ENCODE data around the gene EPHA6.
"Not testable (repeated sequence)": the region's sequence is repeated elsewhere in the genome, so short reads cannot be mapped to it uniquely, and the experiment has no call there.

The EPHA6 gene

DNA sequence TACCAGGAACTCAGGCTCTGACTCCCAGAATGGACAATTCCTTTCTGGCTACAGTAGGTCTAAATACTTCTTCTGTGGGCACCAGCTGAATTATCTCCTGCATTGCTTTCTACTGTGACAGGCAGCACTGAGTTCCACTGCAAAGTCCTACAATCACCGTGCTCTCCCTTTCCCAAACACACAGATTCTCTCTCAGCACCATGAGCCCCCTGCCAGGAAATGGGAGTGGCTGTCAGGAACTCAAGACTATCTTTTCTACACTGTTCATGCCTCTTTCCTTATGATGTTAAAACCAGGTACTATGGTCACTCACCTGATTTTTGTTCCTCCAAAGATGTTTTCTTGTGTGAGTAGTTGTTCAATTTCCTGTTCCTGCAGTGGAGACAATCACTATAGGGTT, 383.4 kb downstream of the EPHA6 start:
- no peak for DNase-seq

DNA sequence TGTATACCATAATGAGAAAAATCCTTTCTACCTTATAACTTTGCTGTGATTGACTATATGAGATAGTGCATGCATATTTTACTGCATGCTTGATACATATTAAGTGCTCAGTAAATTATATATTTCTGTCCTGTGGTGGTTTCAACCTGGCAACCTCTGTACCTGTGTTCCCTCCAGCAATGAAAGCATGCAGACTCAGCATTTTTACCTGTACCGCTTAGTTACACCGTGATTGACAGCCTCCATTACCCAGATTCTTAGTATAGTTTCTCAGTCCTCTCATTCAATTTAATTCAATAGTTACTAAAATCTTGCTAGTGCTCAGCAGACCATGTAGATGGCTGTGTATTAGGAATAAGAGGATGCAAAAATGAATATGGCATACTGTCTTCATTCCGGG, 386.0 kb downstream of the EPHA6 start:
- DNase-seq, result no peak

DNA sequence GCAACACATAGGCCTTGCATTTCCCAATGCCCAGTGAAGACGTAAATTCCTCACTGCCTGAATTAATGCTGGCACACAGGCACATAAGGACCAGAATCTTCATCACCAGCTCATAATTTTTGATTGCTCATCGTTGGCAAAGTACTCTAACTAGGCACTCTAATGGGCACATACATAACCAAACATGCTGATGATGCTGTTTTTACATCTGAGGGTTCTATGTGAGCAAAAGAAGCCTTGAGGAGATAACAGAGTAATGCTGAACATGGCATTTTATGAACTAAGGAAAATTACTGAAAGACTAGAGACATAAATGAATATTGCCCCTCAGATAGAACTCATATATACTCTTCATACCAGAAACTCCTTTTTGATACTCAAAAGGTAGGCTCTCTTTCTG, 387.4 kb downstream of the EPHA6 start:
- DNase-seq, result no peak

DNA sequence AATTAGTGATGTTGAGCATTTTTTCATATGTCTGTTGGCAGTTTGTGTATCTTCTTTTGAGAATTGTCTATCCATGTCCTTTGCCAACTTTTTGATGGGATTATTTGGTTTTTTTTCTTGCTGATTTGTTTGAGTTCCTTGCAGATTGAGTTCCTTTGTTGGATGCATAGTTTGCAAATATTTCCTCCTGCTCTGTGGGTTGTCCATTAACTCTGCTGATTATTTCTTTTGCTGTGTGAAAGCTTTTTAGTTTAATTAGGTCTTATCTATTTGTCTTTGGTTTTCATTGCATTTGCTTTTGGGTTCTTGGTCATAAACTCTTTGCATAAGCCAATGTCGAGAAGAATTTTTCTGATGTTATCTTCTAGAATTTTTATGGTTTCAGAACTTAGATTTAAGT, 414.6 kb downstream of the EPHA6 start:
- DNase-seq, result no peak

- DNase-seq, result no peak
Measured at GRCh38 chr3:97230486-97230885, 416.1 kb downstream of the EPHA6 start.

DNA sequence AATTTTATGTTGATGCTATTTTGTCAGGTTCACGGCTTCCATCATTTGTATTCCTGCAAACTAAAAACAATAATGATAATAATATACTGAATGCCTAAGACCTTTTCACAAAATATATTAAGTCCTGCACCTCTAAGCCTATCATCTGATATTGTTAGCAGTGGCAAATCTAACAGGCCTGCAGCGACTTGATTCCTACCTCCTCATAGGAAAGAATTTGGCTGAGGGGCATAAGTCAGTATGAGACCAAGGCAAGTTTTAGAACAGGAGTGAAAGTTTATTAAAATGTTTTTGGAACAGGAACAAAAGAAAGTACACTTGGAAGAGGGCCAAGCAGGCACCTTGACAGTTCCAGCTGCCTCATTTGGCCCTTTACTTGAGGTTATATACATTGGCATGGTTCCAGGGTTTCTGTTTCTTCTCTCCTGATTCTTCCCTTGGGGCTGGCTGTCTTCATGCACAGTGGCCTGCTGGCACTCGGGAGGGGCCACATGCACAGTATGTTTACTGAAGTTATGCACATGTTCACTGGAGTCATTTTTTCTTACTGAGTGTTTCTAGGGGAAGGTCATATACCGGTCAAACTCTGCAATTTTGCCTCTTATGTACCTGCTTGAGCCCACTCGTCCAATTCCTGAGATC, 418.1 kb downstream of the EPHA6 start:
- no peak for DNase-seq

- DNase-seq, result no peak
Measured at GRCh38 chr3:97235179-97235578, 420.8 kb downstream of the EPHA6 start.

DNA sequence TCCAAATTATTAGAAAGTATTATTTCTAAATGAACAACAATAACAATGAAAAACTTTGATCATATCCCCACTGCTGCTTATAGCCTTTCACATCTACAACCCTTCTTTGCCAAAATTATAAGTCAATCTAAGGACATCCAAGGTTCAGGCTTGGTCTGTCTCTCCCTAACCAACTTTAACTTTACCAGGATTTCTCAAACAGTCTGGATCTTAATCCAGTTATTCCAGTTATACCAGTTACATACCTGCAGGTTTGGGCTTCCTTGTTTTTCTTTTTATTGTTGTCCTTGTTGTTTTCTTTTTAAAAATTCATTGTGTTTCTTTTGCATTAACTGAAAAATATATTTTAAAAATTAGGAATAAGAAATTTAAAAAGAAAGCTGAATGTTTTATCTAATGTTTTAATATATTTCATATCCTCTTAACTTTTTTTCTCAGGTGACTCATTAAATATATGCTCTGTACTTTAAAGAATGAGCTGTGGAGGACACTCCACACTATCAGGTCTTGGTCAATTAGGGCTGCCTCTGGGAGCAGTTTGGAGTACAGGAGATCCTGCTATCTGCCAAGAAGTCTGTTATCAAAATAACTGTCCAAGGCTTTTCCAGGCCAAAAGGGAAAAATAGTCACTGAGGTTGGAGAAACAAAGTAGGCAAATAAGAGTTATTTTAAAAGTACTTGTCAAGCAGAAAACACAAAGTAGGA, 421.4 kb downstream of the EPHA6 start:
- DNase-seq, result no peak

DNA sequence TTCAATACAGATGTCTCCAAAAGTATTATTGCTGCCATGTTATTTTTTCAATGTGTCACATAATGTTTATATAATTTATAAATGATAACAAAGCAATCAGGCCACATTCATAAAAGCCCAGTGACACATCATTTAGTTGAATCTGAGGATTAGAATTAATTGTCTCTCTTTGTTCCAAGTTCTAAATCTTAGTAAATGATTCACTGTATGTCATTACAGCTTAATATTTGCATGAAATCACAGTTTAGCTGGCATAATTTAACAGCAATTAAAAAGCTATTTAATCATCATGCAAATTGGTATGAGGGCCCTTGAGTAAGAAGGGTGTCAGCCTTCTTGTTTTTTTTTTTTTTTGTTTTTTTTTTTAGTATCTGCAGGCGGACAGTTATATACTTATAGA, 427.0 kb downstream of the EPHA6 start:
- DNase-seq, result no peak

GRCh38 chr3:97245201-97245910, 431.0 kb downstream of the EPHA6 start:
- DNase-seq, result no peak

DNA sequence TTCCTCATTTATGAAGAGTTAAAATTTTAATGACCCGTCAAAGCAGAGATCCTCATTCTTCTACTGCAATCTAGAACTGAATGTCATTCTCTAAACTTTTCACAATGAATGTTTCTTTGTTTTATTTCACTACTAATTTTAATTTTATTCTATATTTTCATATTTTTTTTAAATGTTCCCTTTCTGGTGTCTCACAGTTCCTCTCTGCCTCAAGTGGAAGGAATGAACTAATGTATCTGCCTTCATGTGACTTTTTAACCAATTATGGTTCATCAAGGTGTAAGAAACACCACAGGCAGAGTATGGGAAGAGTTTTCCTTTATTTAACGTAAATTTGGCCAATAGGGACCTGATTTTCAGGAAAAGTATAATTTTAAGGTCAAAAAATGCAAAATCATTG, 441.7 kb downstream of the EPHA6 start:
- DNase-seq, result no peak

GRCh38 chr3:97257942-97258697, 443.7 kb downstream of the EPHA6 start:
- no peak for DNase-seq

- DNase-seq, result no peak
Measured at GRCh38 chr3:97259263-97259662, 444.9 kb downstream of the EPHA6 start.

DNA sequence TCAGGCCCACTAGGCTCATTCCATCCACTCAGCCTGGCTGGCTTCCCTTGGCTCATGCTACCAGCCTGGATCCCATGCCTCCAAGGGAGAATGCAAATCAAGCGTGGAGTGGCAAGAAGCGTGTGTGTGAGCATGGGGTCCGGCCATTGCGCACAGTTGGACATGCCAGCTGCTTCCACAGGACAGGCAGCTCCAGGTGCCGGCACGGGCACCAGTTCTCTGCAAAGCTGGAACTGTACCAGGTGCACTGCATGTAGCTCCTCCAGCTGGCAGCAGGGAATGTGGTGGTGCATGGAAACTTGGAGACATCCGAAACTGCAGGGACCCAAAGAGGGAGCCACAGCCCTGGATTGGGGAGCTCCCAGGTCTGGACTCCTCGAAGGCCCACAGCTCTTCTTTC, 449.8 kb downstream of the EPHA6 start:
- no peak for DNase-seq

DNA sequence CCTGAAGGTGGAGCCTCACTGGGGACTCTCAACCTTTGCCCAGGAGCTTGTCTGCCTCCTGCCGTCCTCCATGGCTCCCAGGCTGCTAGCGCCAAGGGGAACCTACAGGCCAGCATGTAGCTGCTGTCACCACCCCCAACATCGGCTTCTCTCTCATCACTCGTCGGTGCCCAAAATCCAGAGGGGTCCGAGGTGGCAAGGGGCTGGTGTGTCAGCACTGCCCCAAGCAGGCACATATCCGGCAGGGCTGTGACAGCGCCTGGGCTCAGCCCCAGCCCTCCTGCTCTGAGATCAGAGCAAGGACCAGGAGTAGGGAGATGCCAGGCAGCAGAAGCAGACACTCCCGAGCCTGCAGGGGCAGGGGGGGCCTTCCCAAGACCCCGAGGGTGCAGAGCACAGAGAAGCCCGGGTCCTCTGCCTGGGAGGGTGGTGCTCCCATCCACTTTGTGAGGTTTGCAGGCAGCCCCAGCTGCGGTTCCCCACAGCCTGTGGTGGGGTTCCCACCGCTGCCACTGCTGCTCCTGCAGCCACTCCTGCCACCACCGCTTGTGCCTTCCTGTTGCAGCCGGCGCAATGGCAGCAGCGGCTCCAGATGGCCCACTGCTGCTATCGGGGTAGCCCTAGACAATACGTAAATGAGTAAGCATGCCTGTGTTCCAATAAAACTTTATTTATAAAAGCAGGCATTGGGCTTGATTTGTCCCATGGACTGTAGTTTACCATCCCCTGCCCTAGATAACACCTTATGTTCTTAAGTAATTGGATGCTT, 451.0 kb downstream of the EPHA6 start:
- no peak for DNase-seq

DNA sequence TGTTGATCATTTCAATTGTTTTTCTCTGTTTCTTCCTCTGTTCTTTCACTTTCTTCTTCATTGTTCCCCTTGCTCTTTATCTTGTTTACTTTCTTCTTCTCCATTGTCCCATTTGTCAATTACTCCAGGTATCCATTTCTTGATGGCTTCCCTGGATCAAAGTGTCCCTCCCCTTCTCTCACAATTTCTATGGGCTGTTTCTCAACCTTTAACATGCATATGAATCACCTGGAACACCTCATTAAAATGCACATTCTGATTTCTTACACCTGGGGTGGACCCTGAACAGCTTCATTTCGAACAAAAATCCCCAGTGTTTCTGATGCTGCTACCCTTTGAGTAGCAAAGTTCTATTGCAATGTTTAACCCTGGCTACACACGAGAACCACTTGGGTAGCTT, 454.8 kb downstream of the EPHA6 start:
- no peak for DNase-seq

- not testable (repeated sequence) for DNase-seq
Measured at GRCh38 chr3:97276879-97277550, 462.6 kb downstream of the EPHA6 start.

DNA sequence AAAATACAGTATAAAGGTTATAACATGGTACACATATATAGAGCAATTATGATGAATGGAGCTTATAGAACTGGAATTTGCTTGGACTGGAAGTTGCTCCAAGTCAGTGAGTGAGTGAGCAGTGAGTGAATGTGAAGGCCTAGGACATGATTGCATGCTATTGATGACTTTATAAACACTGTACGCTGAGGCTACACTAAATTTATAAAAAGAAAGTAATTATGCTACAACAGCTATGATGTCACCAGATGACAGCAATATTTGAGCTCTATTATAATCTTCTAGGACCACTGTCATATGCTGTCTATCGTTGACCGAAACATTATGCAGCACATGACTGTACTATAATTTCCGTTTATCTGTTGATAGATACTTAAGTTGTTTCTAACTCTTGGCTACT, 463.3 kb downstream of the EPHA6 start:
- DNase-seq, result no peak

- DNase-seq, result no peak
Measured at GRCh38 chr3:97278506-97278905, 464.1 kb downstream of the EPHA6 start.

DNA sequence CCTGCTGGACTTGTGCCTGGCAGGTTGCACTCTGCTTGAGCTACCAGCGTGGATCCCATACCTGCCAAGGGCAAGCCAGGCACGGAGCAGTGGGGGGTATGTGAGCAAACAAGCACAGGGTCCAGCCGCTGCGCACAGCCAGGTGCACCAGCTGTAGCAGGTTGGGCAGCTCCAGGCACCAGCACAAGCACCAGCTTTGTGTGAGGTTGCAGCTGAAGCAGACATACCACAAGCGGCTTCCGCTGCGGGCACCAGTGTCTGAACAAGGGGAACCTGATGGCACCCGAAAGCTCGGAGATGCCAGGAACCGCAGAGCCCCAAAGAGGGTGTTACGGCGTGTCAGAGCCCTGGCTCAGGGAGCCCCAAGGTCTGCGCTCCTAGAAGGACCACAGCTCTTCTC, 477.5 kb downstream of the EPHA6 start:
- DNase-seq, result no peak

- DNase-seq, result no peak
Measured at GRCh38 chr3:97293596-97294131, 479.3 kb downstream of the EPHA6 start.

GRCh38 chr3:97297032-97297431, 482.6 kb downstream of the EPHA6 start:
- DNase-seq, result no peak
